Activated CD4-positive, CD25-positive, alpha-beta regulatory T cell treated with anti-CD3 and anti-CD28 coated beads, Interleukin-2, amount 50 U/mL, for 72 hours (primary cell): ENCODE measurements around the gene ASIP.
"Not testable (repeated sequence)": the region's sequence is repeated elsewhere in the genome, so short reads cannot be mapped to it uniquely, and the experiment has no call there.

Experiments used
- DNase-seq: peaks from one replicate; pipeline ENCODE4 v3.0.0; 2021

ASIP gene

DNA sequence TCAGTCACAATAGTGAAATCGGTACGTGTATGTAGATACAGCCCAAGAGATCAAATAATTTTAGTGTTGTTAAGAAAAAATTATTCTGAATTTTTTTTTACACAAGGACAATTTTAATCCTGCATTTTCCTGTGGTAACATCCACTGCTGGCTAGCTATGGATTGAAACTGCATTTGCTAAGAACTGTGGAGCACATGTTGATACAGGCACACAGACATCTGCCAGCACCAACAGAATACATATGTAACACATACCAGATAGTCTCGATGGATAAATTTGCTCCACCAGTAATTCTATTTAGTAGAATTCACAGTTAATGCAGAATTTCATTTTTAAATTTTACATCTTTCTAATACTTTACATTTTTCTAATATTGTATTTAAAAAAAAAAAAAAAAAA lies 2.2 kb downstream of the ASIP start:
- DNase-seq, result no peak

DNA sequence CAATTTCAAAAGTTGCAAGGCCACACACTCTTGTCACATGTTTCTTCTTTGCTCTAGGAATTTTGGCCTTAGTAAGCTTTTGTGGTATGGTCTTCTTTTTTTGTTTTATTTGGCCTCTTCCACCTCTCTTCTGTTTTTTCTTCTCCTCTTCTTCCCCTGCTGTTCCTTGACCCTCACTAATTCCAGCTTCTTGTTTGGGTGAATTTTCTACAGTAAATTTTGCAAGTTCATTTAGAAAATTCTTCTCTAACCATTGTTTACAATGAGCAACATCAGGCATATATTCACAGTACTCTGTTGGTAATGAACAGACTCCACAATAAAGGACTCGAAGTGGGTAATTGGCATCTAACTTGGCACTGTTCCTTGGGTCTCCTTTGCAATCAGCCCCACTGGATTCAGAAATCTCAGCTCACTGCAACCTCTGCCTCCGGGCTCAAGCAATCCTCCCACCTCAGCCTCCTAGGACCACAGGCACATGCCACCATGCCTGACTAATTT lies 5.0 kb downstream of the ASIP start:
- no peak for DNase-seq

DNA sequence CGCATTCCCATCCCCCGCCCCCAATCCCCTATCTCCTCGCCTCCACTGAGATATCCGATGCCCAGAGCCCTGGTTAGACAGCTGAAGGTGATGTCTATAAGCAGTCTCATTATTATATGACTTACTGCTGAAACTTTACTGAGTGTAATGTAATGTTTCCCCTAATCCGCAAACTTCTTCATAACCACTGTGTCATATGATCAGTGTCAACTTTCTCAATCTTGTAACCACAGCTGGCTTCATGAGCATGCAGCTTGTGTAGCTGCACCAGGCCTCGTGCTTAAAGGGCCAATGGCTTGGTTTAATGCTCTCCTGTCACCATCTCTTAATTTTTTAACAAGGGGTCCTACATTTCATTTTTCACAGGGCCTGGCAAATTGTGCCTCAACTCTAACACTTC lies 8.1 kb downstream of the ASIP start:
- DNase-seq, result no peak

DNA sequence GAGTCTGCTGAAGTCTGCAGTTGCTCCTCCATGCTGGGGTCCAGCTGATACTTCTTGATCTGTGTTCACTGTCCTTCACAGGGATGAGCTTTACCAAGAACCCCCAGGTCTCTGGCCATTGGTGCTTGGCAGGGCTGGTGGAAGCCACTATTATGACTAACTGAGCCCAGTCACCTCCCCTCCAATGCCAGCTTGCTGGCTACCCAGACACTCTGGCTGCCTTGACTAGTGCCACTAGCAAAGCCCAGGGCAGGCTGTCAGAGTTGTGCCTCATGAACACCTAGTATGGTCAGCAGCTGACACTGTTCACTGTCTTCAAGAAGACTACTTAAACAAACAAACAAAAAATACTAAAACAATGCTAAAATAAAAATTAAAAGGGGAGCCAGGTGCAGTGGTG lies 8.8 kb downstream of the ASIP start:
- no peak for DNase-seq

DNA sequence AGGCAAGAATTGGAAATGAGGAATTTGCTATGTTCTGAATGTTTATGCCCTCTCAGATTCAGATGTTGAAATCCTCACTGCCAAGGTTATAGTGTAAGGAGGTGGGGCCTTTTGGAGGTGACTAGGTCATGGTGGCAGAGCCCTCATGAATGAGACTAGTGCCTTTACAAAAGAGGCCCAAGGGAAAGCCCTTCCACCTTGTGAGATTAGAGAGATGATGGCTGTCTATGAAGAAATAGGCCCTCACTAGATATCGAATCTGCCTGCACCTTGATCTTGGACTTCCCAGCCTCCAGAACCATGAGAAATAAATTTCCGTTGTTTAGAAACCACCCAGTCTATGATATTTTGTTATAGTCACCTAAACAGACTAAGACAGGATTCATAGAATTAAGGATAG lies 10.4 kb downstream of the ASIP start:
- DNase-seq, result no peak

DNA sequence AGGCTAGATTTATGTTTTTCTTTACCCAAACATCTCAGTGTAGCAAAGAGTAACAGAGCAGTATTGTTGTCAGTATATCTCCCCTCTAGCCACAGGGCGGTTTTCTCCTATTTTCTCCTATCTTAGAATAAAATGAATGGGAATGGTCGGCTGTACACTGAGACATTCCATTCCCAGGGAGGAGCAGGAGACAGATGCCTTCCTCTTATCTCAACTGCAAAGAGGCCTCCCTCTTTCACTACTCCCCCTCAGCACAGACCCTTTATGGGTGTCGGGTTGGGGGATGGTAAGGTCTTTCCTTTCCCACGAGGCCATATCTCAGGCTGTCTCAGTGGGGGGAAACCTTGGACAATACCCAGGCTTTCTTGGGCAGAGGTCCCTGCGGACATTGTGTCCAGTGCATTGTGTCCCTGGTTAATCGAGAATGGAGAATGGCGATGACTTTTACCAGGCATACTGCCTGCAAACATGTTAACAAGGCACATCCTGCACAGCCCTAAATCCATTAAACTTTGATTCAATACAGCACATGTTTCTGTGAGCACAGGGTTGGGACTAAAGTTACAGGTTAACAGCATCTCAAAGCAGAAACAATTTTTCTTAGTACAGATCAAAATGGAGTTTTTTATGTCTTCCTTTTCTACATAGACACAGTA lies 11.3 kb downstream of the ASIP start:
- not testable (repeated sequence) for DNase-seq

DNA sequence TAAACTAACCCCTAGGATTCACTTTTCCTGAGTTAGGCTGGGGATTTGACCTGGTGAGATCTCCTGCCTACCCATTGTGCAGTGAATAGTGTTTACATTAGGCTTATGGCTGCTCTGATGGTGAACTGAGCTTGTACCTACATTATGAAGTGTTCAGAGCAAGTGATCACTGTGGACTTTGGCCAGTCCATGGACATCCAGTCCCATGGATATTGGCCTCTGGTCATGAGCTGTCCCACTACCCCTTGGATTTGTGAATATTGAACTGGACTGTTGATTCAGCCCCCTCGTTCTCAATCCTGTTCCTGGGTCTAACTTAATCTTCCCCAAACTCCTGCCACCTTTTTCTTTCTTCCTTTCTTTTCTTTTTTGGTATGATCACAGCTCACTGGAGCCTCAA lies 13.8 kb downstream of the ASIP start:
- no peak for DNase-seq

DNA sequence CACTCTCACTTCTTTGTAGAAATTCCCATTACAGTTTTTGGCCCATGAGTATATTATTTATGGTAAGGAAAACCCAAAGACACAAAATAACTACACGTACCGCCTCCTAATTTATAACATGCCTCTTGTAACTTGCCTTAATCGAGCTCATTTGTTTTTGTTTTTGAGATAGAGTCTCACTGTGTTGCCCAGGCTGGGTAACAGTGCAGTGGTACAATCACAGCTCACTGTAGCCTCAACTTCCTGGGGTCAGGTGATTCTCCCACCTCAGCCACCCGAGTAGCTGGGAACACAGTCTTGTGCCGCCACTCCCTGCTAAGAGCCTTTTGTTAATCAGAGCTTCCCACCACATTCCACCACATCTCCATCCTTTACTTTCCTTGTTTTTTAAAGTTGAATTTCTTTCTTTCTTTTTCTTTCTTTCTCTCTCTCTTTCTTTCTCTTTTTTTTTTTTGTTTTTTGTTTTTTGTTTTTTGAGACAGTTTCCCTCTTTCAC lies 15.5 kb downstream of the ASIP start:
- no peak for DNase-seq

DNA sequence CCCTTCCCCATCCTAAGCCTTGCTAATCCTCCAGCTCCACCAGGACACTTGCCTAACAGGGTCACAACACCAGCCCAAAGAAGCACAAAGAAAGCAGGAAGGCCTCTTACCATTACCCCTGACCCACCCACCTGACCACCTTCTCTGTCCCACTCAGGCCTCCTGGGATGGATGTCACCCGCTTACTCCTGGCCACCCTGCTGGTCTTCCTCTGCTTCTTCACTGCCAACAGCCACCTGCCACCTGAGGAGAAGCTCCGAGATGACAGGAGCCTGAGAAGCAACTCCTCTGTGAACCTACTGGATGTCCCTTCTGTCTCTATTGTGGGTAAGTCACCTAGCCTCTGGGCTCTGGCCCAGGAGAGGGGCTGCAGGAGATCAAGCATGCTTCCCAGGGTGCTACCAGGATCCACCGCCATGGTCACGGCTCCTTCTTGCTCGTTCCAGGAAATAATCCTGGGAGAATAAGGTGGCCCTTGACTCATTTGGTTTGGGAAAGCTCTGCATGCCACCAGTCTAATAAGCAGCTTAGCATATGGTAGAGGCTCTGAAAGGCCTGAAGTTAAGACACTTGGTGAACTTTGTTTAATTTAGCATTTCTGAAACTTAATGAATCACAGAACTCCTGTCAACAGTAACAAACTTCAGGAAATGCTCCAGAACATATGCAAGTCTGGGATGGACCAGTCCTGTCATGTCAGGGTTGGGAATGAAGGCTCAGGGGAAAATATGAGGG lies 19.2 kb downstream of the ASIP start:
- no peak for DNase-seq

DNA sequence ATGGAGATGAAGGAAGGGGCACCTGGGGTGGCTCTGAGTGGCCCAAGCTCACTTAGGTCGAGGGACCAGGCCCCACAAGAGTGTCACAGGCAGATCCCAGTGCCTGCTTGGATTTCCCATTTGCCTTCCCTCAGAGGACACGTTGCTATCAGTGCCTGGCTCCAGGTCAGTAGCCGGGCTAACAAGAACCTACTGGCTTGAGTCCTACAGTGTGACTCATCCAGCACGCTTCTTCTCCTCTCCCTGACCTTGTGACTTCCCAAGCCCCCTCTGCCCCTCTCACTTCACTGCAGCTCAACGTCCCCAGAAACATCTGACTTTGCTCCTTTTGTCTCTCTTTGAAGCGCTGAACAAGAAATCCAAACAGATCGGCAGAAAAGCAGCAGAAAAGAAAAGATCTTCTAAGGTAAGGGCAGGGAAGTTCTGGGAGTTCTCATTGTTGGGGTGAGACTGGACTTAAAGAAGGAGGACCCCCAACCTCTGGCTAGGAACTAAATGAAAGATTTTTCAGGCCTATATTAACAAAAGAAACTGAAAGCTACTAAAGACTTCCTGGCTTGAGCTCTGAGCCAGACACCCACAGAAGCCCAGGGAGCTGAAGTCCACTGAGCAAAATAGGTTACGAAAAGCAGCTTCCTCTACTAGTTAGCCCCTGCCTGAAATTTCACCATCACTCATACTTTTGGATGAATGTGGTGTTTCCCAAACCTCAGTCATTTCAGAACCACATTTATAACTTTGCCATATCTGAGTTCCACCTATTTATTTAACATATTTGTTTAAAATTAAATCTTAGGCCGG lies 21.5 kb downstream of the ASIP start:
- DNase-seq, result no peak

DNA sequence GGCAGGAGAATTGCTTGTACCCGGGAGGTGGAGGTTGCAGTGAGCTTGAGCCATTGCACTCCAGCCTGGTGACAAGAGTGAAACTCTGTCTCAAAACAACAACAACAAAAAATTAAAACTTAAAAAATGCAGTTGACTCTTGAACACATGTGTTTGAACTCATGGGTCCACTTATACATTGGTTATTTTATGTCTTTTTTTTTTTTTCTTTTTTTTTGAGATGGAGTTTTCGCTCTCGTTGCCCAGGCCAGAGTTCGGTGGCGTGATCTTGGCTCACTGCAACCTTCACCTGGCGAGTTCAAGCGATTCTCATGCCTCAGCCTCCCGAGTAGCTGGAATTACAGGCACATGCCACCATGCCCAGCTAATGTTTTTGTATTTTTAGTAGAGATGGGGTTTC lies 22.2 kb downstream of the ASIP start:
- not testable (repeated sequence) for DNase-seq

DNA sequence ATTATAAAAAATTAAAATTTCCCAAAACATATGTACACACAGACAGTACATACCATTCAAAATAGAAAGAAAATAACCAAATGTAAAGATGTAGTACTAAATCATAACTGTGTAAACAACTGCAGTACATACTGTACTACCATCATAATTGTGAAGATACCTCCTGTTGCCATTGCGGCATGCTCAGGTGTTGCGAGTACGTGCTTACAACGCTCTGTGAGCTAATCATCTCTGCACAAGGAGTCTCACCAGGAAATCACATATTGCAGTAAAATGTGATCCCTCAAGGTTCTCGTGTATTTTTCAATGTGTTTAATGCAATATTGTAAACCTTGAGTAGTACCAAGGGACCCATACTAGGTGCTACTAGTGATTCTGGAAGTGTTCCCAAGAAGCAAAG lies 22.9 kb downstream of the ASIP start:
- no peak for DNase-seq

DNA sequence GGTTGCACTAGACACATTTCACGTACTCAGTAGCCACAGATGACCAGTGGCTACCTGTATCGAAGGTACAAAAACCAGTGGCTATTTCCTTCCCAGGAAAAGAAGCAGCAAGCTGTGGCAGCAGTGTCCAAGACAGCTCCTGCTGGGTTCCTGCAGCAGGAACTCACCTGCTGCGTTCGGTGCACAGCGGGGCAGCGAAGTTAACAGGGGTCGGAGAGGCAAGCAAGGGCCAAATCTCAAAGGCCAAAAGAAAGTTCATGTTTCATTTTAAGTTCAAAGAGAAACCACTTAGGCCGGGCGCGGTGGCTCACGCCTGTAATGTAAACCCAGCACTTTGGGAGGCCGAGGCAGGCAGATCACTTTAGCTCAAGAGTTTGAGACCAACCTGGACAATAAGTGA lies 26.9 kb downstream of the ASIP start:
- DNase-seq, result no peak

DNA sequence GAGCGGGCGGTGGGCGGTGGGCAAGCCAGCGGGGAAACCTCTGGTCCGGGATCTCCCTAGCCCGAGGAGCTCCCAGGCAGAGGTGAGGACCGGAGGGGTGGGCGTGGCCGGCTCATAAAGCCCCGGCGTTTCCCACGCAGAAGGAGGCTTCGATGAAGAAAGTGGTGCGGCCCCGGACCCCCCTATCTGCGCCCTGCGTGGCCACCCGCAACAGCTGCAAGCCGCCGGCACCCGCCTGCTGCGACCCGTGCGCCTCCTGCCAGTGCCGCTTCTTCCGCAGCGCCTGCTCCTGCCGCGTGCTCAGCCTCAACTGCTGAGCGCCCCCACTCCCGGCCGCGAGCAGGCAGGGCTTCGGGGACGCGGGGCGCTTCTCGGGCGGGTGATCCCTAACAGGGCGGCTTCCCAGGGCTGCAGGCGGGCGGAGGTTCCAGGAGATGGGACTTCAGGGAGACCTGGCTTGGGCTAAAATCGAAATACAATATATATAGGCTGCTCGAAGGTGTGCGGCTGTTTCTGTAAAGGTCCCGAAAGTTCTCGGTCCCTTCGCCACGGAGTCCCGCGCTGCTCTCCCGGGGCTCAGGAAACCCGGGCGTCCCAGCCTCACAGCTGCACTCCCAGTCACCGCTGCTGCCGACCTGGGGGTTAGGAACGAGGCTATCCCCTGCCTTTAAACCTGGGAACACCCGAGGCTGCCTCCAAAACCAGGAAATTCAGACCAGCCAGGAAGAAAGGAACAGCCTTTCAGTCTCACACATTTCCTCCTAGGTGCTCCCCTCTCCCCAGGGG lies 27.8 kb downstream of the ASIP start:
- no peak for DNase-seq

DNA sequence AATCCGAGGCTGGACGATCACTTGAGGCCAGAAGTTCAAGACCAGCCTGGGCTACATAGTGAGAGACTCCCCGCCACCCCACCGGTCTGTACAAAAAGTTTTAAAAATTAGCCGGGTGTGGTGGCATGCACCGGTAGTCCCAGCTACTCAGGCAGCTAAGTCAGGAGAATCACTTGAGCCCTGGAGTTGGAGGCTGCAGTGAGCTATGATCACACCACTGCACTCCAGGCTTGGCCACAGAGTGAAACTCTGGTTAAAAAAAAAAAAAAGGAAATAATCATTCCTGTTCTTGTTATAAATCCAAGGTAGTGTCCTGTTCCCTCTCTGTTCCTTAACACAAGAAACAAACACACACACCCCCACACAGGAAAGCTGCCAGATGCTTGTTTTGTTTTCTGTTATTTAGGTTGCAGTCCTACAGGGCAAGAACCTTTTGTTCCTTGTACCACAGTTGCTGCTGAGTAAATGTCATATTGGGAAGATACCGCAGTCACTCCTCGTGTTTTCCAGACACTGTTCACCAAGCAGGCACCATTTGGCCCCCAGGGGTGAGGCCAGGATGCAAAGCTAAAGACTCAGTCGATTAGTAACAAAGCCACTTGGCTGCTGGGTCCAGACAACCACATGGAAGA lies 28.9 kb downstream of the ASIP start:
- no peak for DNase-seq

DNA sequence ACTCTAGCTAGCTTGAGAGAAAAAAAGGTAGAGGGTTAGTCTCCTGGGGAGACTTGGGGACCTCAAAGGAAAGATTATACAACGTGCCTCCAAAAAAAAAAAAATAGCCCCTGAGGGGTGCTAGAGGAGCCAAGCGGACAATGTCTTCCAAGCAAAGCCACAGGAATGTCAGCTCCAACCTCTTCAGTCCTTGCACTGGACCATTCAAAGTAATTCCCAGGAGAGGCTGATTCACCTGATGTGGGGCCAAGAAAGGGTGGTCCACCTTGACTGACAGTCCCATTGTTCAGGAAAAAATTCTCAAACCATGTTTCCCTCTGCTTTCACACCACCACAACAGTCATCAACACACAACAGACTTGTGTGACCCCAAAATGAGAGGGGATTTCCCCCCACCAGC lies 30.7 kb downstream of the ASIP start:
- DNase-seq, result no peak

DNA sequence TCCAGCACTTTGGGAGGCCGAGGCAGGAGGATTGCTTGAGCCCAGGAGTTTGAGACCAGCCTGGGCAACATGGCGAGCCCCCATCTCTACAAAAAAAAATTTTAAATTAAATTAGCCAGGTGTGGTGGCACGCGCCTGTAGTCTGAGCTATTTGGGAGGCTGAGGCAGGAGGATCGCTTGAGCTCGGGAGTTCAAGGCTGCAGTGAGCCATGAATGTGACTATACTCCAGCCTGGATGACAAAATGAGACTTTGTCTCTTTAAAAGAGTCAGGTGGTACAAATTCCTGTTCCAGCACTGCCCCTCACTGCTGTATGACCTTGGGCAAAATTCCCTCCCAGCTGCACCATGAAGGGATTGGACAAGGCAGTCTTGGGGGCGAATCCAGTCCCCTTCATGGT lies 33.5 kb downstream of the ASIP start:
- no peak for DNase-seq

DNA sequence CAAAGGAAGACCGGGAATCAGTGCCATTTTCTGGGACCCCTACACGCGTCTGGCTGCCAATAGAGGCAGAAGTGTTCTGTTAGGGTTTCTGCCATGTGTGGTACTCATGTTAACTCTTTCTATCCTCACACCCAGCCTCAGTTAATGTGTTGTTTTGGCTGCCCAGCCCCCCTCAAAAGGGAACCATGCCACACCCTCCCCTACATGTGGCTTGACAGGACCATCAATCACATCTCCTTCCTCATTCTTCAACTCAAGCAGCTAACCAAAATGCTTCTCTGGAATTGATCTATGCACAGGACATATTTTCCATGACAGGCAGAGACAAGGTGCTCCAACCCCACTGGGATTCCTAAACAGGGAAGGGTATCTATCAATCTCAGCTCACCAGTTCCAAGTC lies 40.0 kb downstream of the ASIP start:
- no peak for DNase-seq

DNA sequence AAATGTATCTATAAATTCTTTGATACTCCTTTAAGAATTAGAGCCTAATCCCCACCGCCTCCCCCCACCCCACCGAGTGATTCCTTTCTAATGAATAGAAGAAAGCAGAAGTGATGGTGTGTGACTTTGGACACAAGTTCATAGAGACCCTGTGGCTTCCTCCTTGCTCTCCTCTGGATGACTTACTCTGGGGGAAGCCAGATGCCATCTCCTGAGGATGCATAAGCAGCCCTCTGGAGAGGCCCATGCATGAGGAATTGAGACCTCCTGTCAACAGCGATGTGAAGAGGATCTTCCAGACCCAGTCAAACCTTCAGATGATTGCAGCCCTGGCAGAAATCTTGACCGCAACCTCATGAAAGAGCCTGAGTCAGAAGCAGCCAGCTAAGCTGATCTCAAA lies 40.8 kb downstream of the ASIP start:
- no peak for DNase-seq

DNA sequence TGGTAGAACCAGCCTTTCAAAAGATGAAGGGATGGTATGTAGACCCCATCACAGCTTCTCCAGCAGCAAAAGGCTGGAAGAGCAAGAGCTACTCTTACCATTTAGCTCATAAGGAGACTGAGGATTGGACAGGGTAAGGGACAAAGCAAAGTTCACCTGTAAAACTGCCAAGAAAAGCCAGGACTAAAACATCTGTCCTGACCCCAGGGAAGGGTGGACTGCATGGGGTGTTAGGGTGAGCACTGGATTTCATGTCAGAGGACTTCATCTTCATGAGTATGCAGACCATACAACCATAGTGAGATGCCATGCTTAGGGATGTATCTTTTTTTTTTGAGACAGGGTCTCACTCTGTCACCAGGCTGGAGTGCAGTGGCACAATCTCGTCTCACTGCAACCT lies 42.6 kb downstream of the ASIP start:
- no peak for DNase-seq

DNA sequence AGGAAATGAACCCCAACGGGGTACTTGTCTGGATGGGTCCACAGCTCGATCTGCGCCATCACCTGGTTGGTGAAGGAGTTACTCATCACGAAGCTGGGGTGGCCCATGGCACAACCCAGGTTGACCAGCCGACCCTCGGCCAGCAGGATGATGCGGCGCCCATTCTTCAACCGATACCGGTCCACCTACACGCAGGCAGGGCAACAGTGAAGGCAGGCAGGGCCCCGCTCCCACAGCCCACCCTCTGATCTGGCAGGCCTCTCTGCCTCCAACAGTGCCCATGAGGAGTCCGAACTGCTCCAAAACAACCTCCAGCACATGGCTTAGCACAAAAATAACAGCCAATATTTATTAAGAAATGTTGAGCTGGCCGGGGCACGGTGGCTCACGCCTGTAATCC lies 44.2 kb downstream of the ASIP start:
- DNase-seq, result no peak

DNA sequence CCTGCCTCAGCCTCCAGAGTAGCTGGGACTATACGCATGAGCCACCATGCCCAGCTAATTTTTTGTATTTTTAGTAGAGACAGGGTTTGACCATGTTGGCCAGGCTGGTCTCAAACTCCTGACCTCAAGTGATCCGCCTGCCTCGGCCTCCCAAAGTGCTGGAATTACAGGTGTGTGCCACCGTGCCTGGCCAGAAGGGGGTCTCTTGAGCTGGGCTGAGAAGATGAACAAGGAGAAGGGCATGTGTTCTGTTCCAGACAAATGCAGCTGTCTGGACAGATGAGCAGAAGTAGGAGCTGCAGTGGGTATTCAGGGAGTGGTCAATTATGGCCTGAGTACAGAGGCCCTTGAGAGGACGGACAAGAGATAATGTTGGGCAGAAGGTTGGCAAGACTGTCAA lies 46.3 kb downstream of the ASIP start:
- DNase-seq, result not testable (repeated sequence)
